GM18498 (cell line): ENCODE results near the gene GAS2.

Experiments used
- ATAC-seq: cut with Tn5 transposase; IDR thresholded peaks from one replicate; pipeline ENCODE4 v1.9.1; 2021; ENCODE audit warnings: mild to moderate bottlenecking, moderate library complexity; ENCODE audit not compliant: unreplicated experiment

The GAS2 gene

DNA sequence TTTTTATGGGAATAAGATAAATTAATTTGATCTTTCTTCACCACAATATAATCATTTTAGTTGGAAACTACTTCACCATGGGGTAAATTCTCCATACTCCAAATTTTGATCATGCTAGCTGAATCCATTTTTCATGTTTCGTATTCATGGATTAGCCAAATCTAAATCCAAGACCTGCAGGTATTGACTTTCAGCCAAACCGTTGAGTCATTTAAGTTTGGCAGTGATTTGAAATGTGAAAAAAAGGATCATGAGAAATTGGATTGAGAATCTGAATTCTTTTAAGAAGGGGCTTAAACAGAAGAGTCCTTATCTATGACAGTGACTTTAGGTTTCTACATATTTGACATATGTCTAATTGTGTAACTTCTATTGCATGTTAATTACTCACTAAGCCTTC, 5.3 kb downstream of the GAS2 start:
- ATAC-seq = no peak

- no peak for ATAC-seq
These were observed 8.3 kb downstream of the GAS2 start for GRCh38 chr11:22674470-22675439.

DNA sequence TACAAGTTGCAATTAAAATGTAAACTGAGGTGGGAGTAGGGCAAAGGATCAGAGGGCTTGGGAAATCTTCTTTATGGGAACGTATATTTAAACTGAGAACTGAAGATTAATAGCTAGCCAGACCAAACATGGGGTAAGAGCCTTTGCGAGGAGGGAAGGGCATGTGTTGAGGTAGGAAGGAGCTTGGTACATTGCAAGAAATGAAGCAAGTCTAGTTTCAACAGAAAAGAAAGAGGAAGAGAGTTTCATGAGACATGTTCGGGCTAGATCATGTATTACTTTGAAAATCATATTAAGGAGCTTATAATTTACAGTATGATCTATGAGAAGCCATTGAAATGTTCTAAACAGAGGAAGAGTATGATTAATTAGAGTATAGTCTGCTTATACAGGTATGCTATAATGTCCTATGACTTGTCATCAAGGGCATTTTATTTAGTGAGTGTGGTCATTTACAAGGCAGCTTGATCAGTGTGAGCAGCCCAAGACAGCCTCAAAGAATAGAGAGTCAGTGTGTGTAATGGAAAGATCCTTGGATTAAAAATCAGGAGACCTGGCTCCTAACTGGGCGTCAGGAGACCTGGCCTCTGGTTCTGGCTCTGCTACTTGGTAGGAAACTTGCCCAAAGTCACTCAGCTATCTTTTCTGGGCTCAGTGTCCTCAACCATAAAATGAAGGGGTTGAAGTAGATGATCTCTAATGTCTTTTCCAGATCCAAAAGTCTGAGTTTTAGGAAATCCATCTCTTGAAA, 10.9 kb downstream of the GAS2 start:
- ATAC-seq = peak; percentile 62

- no peak for ATAC-seq
These were observed 14.2 kb downstream of the GAS2 start for GRCh38 chr11:22680628-22681027.

- ATAC-seq = peak; percentile 56
These were observed 14.9 kb downstream of the GAS2 start for GRCh38 chr11:22681281-22681812.

GRCh38 chr11:22684082-22684481, 17.7 kb downstream of the GAS2 start:
- no peak for ATAC-seq

DNA sequence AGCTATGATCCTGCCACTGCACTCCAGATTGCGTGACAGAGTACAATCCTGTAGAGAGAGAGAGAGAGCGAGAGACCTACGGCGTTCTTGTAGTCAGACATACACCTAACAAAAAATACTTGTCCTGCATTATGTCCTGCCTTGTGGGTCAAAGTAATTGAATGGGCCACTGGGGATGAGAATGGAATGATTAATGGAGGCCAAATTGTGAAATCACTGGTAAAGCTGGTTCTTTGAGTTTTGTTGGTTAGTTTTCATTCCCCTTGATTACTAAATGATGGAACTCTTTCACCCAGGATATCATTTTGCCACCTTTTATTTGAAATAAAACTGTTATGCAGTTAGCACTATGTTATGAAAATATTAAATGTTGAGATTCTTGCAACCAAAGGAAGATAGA, 18.7 kb downstream of the GAS2 start:
- no peak for ATAC-seq

DNA sequence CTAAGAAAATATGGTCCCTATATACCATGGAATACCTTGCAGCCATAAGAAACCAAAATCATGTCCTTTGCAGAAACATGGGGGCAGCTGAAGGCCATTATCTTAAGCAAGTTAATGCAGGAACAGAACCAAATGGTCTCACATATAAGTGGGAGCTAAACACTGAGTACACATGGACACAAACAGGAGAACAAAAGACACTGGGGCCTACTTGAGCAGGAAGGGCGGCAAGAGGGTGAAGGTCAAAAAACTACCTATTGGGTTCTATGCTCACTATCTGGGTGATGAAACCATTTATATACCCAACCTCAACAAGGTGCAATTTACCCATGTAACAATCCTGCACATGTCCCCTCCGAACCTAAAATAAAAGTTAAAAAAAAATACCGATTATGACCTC, 22.5 kb downstream of the GAS2 start:
- no peak for ATAC-seq

- ATAC-seq = no peak
These were observed 23.8 kb downstream of the GAS2 start for GRCh38 chr11:22690257-22690656.

GRCh38 chr11:22690871-22691270, 24.5 kb downstream of the GAS2 start:
- no peak for ATAC-seq

DNA sequence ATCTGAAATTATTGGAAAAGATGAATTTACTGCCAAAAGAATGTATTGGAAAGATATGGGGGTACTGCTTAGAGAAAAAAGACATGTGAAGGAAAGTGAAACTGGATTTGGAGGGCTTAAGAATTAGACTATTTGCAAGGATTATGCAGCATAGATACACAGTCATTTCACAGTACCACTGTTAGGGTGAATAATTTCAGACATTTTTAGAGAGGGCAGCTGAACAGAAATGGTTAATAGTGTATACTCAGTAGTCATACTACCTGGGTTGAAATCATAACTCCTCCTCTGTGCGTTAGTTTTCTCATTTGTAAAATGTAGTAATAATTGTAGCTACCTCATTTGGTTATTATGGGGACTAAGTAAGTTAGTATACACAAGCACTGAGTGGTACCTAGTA, 33.0 kb downstream of the GAS2 start:
- peak; percentile 60 for ATAC-seq

- no peak for ATAC-seq
These were observed 35.6 kb downstream of the GAS2 start for GRCh38 chr11:22702031-22702430.

DNA sequence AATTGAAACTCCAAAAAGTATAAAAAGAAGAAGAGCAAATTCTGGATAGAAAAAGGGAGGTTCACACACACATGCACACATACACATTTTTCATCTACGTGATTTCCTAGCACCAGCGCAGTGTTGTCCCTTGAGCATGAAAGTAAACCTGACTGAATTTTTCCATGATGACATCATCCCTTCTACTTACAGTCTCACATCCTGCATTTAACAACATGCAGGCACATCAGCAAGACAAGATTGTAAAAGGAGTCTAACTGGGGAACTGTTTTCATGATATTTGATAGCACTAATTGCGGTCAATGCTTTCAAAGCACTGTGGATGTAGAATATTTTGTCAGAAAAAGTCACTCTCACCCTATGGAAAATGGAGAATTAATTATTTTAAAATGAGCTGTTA, 36.6 kb downstream of the GAS2 start:
- no peak for ATAC-seq

GRCh38 chr11:22703591-22703990, 37.2 kb downstream of the GAS2 start:
- no peak for ATAC-seq

- no peak for ATAC-seq
These were observed 40.9 kb downstream of the GAS2 start for GRCh38 chr11:22707119-22707899.

- ATAC-seq = no peak
These were observed 44.8 kb downstream of the GAS2 start for GRCh38 chr11:22711071-22711770.

DNA sequence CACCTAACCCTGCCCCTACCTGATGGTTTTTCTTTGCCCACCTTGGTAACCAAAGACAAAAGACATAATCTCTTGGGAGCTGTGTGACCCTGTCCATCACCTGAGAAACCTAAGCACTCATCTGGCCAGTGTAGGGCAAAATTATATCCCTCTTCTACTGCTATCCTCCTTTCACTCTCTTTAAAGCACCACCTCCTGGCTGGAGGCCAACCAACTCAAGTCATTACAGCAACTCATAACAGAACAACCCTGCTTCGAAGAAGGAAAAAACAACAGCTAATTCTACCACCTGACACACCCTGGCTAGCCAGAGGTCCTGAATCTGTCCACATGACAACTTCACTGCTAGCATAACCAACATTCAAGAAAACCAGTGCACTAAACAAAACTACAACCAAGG, 45.5 kb downstream of the GAS2 start:
- no peak for ATAC-seq

GRCh38 chr11:22713336-22713735, 46.9 kb downstream of the GAS2 start:
- no peak for ATAC-seq

GRCh38 chr11:22715971-22716370, 49.6 kb downstream of the GAS2 start:
- no peak for ATAC-seq

DNA sequence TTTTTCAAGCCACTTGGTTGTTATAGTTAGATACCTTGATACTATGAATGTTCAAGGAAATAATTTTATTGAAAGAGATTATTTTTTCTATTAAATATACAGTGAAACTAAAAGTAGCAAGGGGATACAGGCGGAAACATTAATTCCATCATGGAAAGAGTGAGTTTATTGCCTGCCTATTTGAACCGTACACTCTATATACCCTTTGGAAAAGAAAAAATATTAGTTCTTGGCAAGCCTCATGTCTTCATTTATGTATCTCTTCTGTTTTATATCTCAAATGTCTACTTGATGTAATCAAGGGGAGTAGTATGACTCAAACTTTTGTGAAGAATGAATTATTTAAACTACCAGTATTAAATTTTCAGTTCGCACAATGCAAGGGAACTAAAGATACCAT, 54.0 kb downstream of the GAS2 start:
- ATAC-seq = no peak
